Adrenal gland (tissue), 12 donors: Measurements from ENCODE around the gene HABP4. TPM values are rescaled to one million over a fixed set of nuclear protein-coding genes. Genes with fewer than 3 reads are reported as not detected.
A peak's percentile ranks its signal among the peaks of the same experiment; 100 is the strongest.

ENCODE experiments used
- DNase-seq, 7 donors: peaks; one replicate each; pipeline ENCODE4 v3.0.0-alpha.2; 2019 to 2020
- H3K27ac ChIP-seq, 5 donors: fragments of 200-600 bp; sonication (generic) in 4 of 5; 1 replicate in 3 of 5; 2 replicates in 2 of 5; pipeline versions ENCODE4 v1.5.1 to v1.8.0; 2016 to 2020; ENCODE audit warnings: mild to moderate bottlenecking in 1 of 5
- H3K27me3 ChIP-seq: fragments of 200-600 bp; 2 replicates; pipeline ENCODE4 v1.8.0; 2021
- H3K36me3 ChIP-seq, 2 donors: fragments of 200-600 bp; replicated peaks in 1 of 2; 1 replicate in 1 of 2; 2 replicates in 1 of 2; pipeline versions ENCODE4 v1.5.1 to v1.8.0; 2018 to 2022
- H3K4me1 ChIP-seq, 2 donors: fragments of 200-600 bp; replicated peaks in 1 of 2; 1 replicate in 1 of 2; 2 replicates in 1 of 2; pipeline versions ENCODE4 v1.5.1 to v1.8.0; 2018 to 2021
- H3K4me3 ChIP-seq, 4 donors: fragments of 200-600 bp; sonication (generic) in 3 of 4; one replicate each; pipeline ENCODE4 v1.5.1; 2016 to 2018
- H3K9me3 ChIP-seq, 3 donors: fragments of 200-600 bp; sonication (generic) in 1 of 3; replicated peaks in 1 of 3; 1 replicate in 2 of 3; 2 replicates in 1 of 3; pipeline versions ENCODE4 v1.5.1 to v1.8.0; 2016 to 2021
- CTCF ChIP-seq, 6 experiments: fragments of 450-650 bp in 4 of 6; fragments of 200-600 bp in 2 of 6; sonication (generic) in 1 of 6; IDR thresholded peaks; 1 replicate in 5 of 6; 2 replicates in 1 of 6; pipeline versions ENCODE4 v1.5.1 to v1.8.0; 2016 to 2021; ENCODE audit warnings: antibody characterized with exemption in 6 of 6, mild to moderate bottlenecking in 2 of 6, moderate library complexity in 1 of 6
- POLR2A ChIP-seq, 2 donors: fragments of 450-650 bp; IDR thresholded peaks; one replicate each; pipeline ENCODE4 v1.6.1; 2017; ENCODE audit warnings: antibody characterized with exemption in 2 of 2, mild to moderate bottlenecking in 2 of 2, moderate library complexity in 1 of 2
- WGBS, 4 donors: extraction: QIAGEN DNeasy Blood & Tissue Kit in 2 of 4; methylation state at CpG; one replicate each; pipeline versions ENCODE4 v1.1.5 to v1.1.7; 2013 to 2017; 5-methylcytosine and 5-hydroxymethylcytosine counted together
- intact Hi-C, 2 donors: fragments of 100-400 bp; cut with DNase I; formaldehyde crosslinking; loops; one replicate each; pipeline versions ENCODE4 v1.14.1 to v1.15.0; 2022 to 2023
- polyA plus RNA-seq, 3 donors: library from polyadenylated mRNA; stranded (reverse); fragments of 200-250 nt in 2 of 3; fragments of 350-450 nt in 1 of 3; fragmentation: Illumina TruSeq in 1 of 3; extraction: RNeasy Lipid Tissue Mini Kit (QIAGEN cat#74804) in 1 of 3; gene quantifications; one replicate each; pipeline ENCODE4 v1.2.3, GENCODE V29; 2013 to 2014
- total RNA-seq, 9 donors: library from RNA; depleted of rRNA in 4 of 9; stranded (reverse); fragments of >200 nt in 4 of 9; fragments of 120-200 nt in 1 of 9; fragmentation: NEBNext Ultra II Directional in 1 of 9; extraction: Animal tissue kit (Norgen Biotek cat#: 25700) in 1 of 9; gene quantifications; one replicate each; pipeline versions ENCODE4 v1.1.0 to v1.2.4, GENCODE V29; 2013 to 2023
- donor health status: healthy with polysubstance abuse.
- donor health status: Bipolar disorder and iron deficiency.
- donor health status: DM: yes; HTN: yes; CAD: no.
- donor health status: DM: no; HTN: no; CAD: no.
- donor health status: DM: no; HTN: no; CAD: no.
- donor health status: DM: yes; HTN: yes; CAD: no.

HABP4 gene
- total and polyA plus RNA-seq, 12 donors: 4.8 to 22.4 (median 10.0) TPM

GRCh38 chr9:96505316-96505991, 55.5 kb downstream of the HABP4 start:
- Histone ChIP-seq H3K4me1 (peaks cover 0 to 5% of the 10 kb centered on the region in 2 donors), H3K27ac (peak overlapping the region in 1 of 5 donors; percentile 0), H3K9me3 (no peaks in the 10 kb centered on the region), H3K36me3 (no peaks in the 10 kb centered on the region), H3K4me3 (no peak overlapping the region), H3K27me3 (no peaks in the 10 kb centered on the region)
- no peak for DNase-seq
- intact Hi-C loops: no loop called here
- TF ChIP-seq POLR2A (IDR thresholded peaks at IDR 0.05) (no peak), CTCF (IDR thresholded peaks at IDR 0.05) (no peak)
- 80 to 90% (median 84%) methylated on average over 12 to 13 of the region's 13 CpGs for WGBS, 4 donors

GRCh38 chr9:96508227-96508940, 58.4 kb downstream of the HABP4 start:
- intact Hi-C loops: no loop called here

GRCh38 chr9:96509026-96509425, 59.1 kb downstream of the HABP4 start:
- no peak overlapping the region for H3K4me3 ChIP-seq
- H3K27me3 ChIP-seq: no peaks in the 10 kb centered on the region
- DNase-seq: no peak
- H3K27ac ChIP-seq: peak overlapping the region in 2 of 5 donors; percentile 2 to 45
- intact Hi-C loops: no loop called here
- H3K4me1 ChIP-seq: peaks cover 0 to 5% of the 10 kb centered on the region in 2 donors
- H3K36me3 ChIP-seq: no peaks in the 10 kb centered on the region
- WGBS, 4 donors: 84 to 97% (median 94%) methylated on average over 5 of the region's 5 CpGs
- H3K9me3 ChIP-seq: no peaks in the 10 kb centered on the region
- TF ChIP-seq POLR2A (IDR thresholded peaks at IDR 0.05) (no peak), CTCF (IDR thresholded peaks at IDR 0.05) (no peak)

More at GRCh38 chr9:96508227-96508940, 58.4 kb downstream of the HABP4 start:
- TF ChIP-seq POLR2A (IDR thresholded peaks at IDR 0.05): no peak
- no peak for TF ChIP-seq CTCF (IDR thresholded peaks at IDR 0.05)
- Histone ChIP-seq H3K27me3 (no peaks in the 10 kb centered on the region), H3K9me3 (no peaks in the 10 kb centered on the region), H3K4me1 (peaks cover 0 to 5% of the 10 kb centered on the region in 2 donors), H3K4me3 (no peak overlapping the region), H3K36me3 (no peaks in the 10 kb centered on the region), H3K27ac (peak overlapping the region in 3 of 5 donors; percentile 2 to 48 (median 45))
- no peak for DNase-seq
- WGBS, 4 donors: 78 to 87% (median 82%) methylated on average over 14 of the region's 14 CpGs

- Histone ChIP-seq H3K36me3 (no peaks in the 10 kb centered on the region), H3K27me3 (no peaks in the 10 kb centered on the region), H3K4me3 (no peak overlapping the region), H3K27ac (no peak overlapping the region), H3K9me3 (no peaks in the 10 kb centered on the region), H3K4me1 (peaks cover 0 to 5% of the 10 kb centered on the region in 2 donors)
- DNase-seq: no peak
- 33 to 42% (median 41%) methylated on average over 2 of the region's 2 CpGs for WGBS, 4 donors
- no peak for TF ChIP-seq POLR2A (IDR thresholded peaks at IDR 0.05)
- no peak for TF ChIP-seq CTCF (IDR thresholded peaks at IDR 0.05)
- intact Hi-C loops: no loop called here
These were observed 59.9 kb downstream of the HABP4 start for GRCh38 chr9:96509848-96510247.
